Astrocyte (in vitro differentiated cells and primary cell): ENCODE data around the gene EIF3F.

Experiments used
- EZH2 ChIP-seq: IDR thresholded peaks from 2 replicates; pipeline ENCODE4 v1.6.1; 2012; ENCODE audit warnings: mild to moderate bottlenecking, low read length, inconsistent platforms; ENCODE audit not compliant: insufficient read depth
- TF ChIP-seq, protein P1 (sequence below): IDR thresholded peaks from 2 replicates; pipeline ENCODE4 v1.5.1; 2011; ENCODE audit warnings: low read depth, mild to moderate bottlenecking, inconsistent platforms, low read length, moderate library complexity; ENCODE audit not compliant: insufficient read depth

DNA sequence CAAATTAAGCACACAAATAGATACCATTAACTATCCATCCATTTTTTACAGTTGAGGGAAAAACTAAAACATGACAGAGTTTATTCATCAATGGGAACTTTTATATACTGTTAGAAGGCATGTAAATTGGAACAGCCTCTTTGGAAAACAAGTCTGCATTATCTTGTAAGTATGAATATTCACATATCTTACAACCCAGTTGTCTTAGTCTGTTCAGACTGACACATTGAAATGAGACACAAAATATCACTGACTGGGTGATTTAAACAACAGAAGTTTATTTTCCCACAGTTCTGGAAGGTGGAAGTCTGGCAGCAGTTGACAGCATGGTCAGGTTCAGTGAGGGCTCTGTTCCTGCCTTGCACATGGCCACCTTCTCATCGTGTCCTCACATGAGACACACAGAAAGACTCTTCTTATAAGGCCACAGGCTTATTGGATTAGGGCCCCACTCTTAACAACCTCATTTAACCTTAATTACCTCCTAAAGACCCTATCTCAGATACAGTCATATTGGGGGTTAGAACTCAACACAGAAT, 5.4 kb upstream of the EIF3F start:
- TF ChIP-seq, protein P1, sequence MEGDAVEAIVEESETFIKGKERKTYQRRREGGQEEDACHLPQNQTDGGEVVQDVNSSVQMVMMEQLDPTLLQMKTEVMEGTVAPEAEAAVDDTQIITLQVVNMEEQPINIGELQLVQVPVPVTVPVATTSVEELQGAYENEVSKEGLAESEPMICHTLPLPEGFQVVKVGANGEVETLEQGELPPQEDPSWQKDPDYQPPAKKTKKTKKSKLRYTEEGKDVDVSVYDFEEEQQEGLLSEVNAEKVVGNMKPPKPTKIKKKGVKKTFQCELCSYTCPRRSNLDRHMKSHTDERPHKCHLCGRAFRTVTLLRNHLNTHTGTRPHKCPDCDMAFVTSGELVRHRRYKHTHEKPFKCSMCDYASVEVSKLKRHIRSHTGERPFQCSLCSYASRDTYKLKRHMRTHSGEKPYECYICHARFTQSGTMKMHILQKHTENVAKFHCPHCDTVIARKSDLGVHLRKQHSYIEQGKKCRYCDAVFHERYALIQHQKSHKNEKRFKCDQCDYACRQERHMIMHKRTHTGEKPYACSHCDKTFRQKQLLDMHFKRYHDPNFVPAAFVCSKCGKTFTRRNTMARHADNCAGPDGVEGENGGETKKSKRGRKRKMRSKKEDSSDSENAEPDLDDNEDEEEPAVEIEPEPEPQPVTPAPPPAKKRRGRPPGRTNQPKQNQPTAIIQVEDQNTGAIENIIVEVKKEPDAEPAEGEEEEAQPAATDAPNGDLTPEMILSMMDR, result no peak
- TF ChIP-seq EZH2, result no peak
